ENCODE measurements around the gene MAP3K12. TPM values are rescaled to one million over a fixed set of nuclear protein-coding genes. Genes with fewer than 3 reads are reported as not detected.
"Not testable (repeated sequence)": the region's sequence is repeated elsewhere in the genome, so short reads cannot be mapped to it uniquely, and the experiment has no call there.

MAP3K12 gene
- total RNA-seq, 2 experiments from 2014 or later, result 7.2 to 13.4 TPM

DNA sequence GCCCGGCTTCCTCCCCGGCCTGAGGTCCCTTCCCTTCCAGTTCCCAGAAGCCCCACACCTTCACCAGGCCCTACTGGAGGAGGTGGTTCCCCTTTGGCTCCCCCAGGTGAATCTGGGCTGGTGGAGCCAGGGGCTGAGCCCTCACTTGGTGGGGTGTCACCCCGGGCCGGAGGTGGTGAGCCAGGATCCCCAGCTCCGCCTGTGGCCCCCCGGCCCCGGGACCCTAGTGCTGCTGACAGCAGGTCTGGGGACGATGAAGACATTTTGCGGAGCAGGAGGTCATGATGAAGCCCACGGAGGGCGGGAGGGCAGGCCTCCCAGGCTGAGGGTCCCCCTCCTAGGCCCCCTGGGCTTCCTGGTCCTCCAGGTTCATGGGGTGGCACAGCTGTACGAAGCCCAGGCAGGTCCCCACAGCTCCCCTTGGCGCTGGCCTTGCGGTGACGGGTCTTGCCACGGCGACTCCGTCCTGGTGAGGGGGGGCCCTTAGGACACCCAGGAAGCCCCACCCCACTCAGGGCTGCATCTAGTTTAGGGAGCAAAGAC is 16.6 kb downstream of the MAP3K12 start:
- BruUV-seq (replicated peaks), result no TSS peak

DNA sequence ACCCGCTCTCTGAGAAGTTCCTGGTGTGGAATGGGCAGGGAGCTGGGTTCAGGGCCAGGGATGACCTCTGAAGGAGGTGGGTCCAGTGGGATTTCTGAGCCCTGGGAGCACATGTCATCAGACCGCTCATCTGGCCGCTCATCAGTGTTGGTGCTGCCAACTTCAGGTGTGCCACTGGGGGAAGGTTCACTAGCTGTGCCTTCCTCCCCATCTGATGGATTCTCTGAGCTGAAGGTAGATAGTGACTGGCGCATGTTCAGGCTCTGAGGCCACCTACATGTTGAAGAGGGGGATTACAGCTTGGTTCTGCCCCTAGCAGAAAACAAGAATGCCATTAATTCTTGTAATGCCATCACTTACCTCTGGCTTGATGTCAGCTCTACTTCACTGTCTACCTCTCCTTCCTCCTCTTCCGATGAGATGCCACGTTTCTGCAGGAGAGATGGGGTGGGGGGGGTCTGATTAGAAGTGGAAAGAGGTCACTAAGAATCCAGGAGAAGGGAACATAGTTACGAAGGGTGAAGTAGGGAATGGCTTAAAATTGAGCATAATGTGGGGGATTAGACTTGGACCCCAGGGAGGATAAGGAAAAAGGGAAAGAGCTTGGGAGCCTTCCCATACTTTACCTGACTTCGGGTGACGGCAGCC is 17.2 kb downstream of the MAP3K12 start:
- H3K9me3 ChIP-seq (ENCODE audit: low read length), result no peaks in the 10 kb centered on the region
- peak; percentile 58 for DNase-seq (ENCODE audit: low spot score)
- BruUV-seq (replicated peaks), result no TSS peak
- no peaks in the 10 kb centered on the region for H3K4me1 ChIP-seq (ENCODE audit: insufficient read depth, low read length, poor library complexity, severe bottlenecking)
- intact Hi-C loops (cut with micrococcal nuclease; ENCODE audit: unreplicated experiment), result no loop called here
- no peak overlapping the region for H2AFZ ChIP-seq (ENCODE audit: low read length)
- no peak overlapping the region for H3K4me3 ChIP-seq (ENCODE audit: low read depth, low read length, poor library complexity, severe bottlenecking)
- H3K27ac ChIP-seq (ENCODE audit: low read depth, low read length, poor library complexity, severe bottlenecking), result no peak overlapping the region
- peaks cover 9% of the 10 kb centered on the region; the same call in 1 of the 2 replicates for H3K79me2 ChIP-seq (ENCODE audit: insufficient read depth, low read depth, low read length)
- ChIA-PET CTCF (ENCODE audit: unreplicated experiment) (interaction anchor here (0.6 to 1.1 kb wide), 2 partner anchors 22 to 130 kb away, joined by 3 read pairs; no protein-coding TSS in a partner anchor), POLR2A (interaction anchor here (0.6 to 1.3 kb wide), 10 partner anchors 10 to 189 kb away, joined by 3 to 9 read pairs (median 4); partner anchors contain the start of genes AAAS and TARBP2)
- peaks cover 99% of the 10 kb centered on the region for H3K36me3 ChIP-seq (ENCODE audit: insufficient read depth, low read length)
- no peak overlapping the region for H3K4me2 ChIP-seq (ENCODE audit: low read length)
- H3K9me2 ChIP-seq (ENCODE audit: insufficient read depth, low read length), result no peaks in the 10 kb centered on the region
- H4K20me1 ChIP-seq (ENCODE audit: insufficient read depth, low read length), result peaks cover 4% of the 10 kb centered on the region; the same call in 1 of the 2 replicates
- no peak for TF ChIP-seq EZH2phosphoT487 (IDR thresholded peaks at IDR 0.05; ENCODE audit: borderline replicate concordance, low read depth, low read length)
- TF ChIP-seq, protein P1, sequence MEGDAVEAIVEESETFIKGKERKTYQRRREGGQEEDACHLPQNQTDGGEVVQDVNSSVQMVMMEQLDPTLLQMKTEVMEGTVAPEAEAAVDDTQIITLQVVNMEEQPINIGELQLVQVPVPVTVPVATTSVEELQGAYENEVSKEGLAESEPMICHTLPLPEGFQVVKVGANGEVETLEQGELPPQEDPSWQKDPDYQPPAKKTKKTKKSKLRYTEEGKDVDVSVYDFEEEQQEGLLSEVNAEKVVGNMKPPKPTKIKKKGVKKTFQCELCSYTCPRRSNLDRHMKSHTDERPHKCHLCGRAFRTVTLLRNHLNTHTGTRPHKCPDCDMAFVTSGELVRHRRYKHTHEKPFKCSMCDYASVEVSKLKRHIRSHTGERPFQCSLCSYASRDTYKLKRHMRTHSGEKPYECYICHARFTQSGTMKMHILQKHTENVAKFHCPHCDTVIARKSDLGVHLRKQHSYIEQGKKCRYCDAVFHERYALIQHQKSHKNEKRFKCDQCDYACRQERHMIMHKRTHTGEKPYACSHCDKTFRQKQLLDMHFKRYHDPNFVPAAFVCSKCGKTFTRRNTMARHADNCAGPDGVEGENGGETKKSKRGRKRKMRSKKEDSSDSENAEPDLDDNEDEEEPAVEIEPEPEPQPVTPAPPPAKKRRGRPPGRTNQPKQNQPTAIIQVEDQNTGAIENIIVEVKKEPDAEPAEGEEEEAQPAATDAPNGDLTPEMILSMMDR (conservative IDR thresholded peaks at IDR 0.05; ENCODE audit: low read length), result peak; percentile 68

More for the DNA sequence above, 16.6 kb downstream of the MAP3K12 start:
- Histone ChIP-seq H3K27ac (ENCODE audit: low read depth, low read length, poor library complexity, severe bottlenecking) (no peak overlapping the region), H2AFZ (ENCODE audit: low read length) (no peak overlapping the region), H3K4me1 (ENCODE audit: insufficient read depth, low read length, poor library complexity, severe bottlenecking) (no peaks in the 10 kb centered on the region), H3K9me3 (ENCODE audit: low read length) (no peaks in the 10 kb centered on the region), H3K4me2 (ENCODE audit: low read length) (no peak overlapping the region), H4K20me1 (ENCODE audit: insufficient read depth, low read length) (peaks cover 4% of the 10 kb centered on the region; the same call in 1 of the 2 replicates), H3K79me2 (ENCODE audit: insufficient read depth, low read depth, low read length) (peaks cover 5% of the 10 kb centered on the region; the same call in 1 of the 2 replicates), H3K36me3 (ENCODE audit: insufficient read depth, low read length) (peaks cover 99% of the 10 kb centered on the region), H3K4me3 (ENCODE audit: low read depth, low read length, poor library complexity, severe bottlenecking) (no peak overlapping the region), H3K9me2 (ENCODE audit: insufficient read depth, low read length) (no peaks in the 10 kb centered on the region)
- ChIA-PET POLR2A (interaction anchor here (0.6 to 1.3 kb wide), 6 partner anchors 11 to 161 kb away, joined by 3 to 5 read pairs (median 4); partner anchors contain the start of genes AAAS and TARBP2), CTCF (ENCODE audit: unreplicated experiment) (interaction anchor here (1.1 kb wide), 1 partner anchor 22 kb away, joined by 3 read pairs; no protein-coding TSS in a partner anchor)
- no peak for DNase-seq (ENCODE audit: low spot score)
- intact Hi-C loops (cut with micrococcal nuclease; ENCODE audit: unreplicated experiment), result no loop called here
- TF ChIP-seq EZH2phosphoT487 (IDR thresholded peaks at IDR 0.05; ENCODE audit: borderline replicate concordance, low read depth, low read length), result no peak
- TF ChIP-seq, protein P1 (conservative IDR thresholded peaks at IDR 0.05; ENCODE audit: low read length), result no peak

GRCh38 chr12:53481458-53481857 is 17.8 kb downstream of the MAP3K12 start:
- H3K27ac ChIP-seq (ENCODE audit: low read depth, low read length, poor library complexity, severe bottlenecking); H3K9me3 ChIP-seq (ENCODE audit: low read length); intact Hi-C loops (cut with micrococcal nuclease; ENCODE audit: unreplicated experiment); H3K4me2 ChIP-seq (ENCODE audit: low read length); H3K4me1 ChIP-seq (ENCODE audit: insufficient read depth, low read length, poor library complexity, severe bottlenecking); BruUV-seq (replicated peaks); H3K9me2 ChIP-seq (ENCODE audit: insufficient read depth, low read length); H4K20me1 ChIP-seq (ENCODE audit: insufficient read depth, low read length); H3K4me3 ChIP-seq (ENCODE audit: low read depth, low read length, poor library complexity, severe bottlenecking); DNase-seq (ENCODE audit: low spot score); H2AFZ ChIP-seq (ENCODE audit: low read length): not testable (repeated sequence)
- ChIA-PET CTCF (ENCODE audit: unreplicated experiment) (interaction anchor here (0.6 to 1.1 kb wide), 2 partner anchors 23 to 129 kb away, joined by 3 read pairs; no protein-coding TSS in a partner anchor), POLR2A (interaction anchor here (0.7 to 1.3 kb wide), 7 partner anchors 10 to 190 kb away, joined by 3 to 9 read pairs (median 3); partner anchors contain the start of gene TARBP2)
- Histone ChIP-seq H3K79me2 (ENCODE audit: insufficient read depth, low read depth, low read length) (peaks cover 15% of the 10 kb centered on the region), H3K36me3 (ENCODE audit: insufficient read depth, low read length) (peaks cover 99% of the 10 kb centered on the region)
